ENCODE measurements around the gene EVA1C. TPM values are rescaled to one million over a fixed set of nuclear protein-coding genes. Genes with fewer than 3 reads are reported as not detected.
A peak's percentile ranks its signal among the peaks of the same experiment; 100 is the strongest.

EVA1C gene
- total RNA-seq, 1 experiment from 2014 or later = 22.2 TPM

DNA sequence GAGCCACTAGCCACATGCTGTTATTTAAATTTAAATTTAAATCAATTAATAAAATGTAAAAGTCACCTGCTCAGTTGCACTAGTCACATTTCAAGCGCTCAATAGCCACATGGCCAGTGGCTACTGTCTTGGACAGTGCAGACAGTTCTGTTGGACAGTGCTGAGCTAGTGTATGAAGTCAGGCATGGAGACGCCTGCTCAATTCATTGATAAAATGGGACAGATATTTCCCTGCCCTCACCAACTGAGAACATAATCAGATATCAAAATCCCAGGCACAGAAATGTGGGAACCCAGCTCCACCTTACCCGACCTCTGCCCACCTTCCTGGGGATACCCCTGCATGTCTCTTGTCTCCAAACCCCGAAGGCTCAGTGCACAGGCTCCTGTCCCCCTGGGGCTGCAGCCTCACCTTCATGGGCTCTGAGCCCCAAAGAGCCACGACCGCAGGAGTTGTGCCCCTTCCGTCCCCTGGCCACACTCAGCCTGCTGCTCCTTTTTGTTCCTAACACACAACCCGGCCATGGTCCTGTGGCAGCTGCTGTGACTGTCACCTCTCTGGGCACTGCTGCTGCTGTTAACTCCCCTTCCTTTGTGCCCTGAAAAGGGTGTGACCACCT lies 109.3 kb downstream of the EVA1C start:
- Mint-ChIP-seq H3K9me3 (ENCODE audit: unreplicated experiment) (no peaks in the 10 kb centered on the region), H3K27me3 (ENCODE audit: insufficient read depth, unreplicated experiment) (no peaks in the 10 kb centered on the region), H3K4me1 (ENCODE audit: insufficient read depth, unreplicated experiment) (peaks cover 13% of the 10 kb centered on the region), H3K36me3 (ENCODE audit: insufficient read depth, unreplicated experiment) (no peaks in the 10 kb centered on the region), H3K4me3 (ENCODE audit: unreplicated experiment) (no peak overlapping the region), H3K27ac (ENCODE audit: low read depth, unreplicated experiment) (no peak overlapping the region)
- ChIA-PET CTCF (interaction anchor here (0.6 to 2.5 kb wide), 2 partner anchors 22 to 47 kb away, joined by 3 to 9 read pairs; no protein-coding TSS in a partner anchor), POLR2A (interaction anchor here (0.7 to 1.6 kb wide), 6 partner anchors 13 to 108 kb away, joined by 3 to 5 read pairs (median 3); no protein-coding TSS in a partner anchor)
- BruUV-seq (replicated peaks) = no TSS peak
- TF ChIP-seq CTCF (IDR thresholded peaks at IDR 0.05; ENCODE audit: unreplicated experiment) = no peak
- DNase-seq (ENCODE audit: unreplicated experiment) = no peak
- intact Hi-C loops (cut with micrococcal nuclease) = no loop called here

- Mint-ChIP-seq H3K27ac (ENCODE audit: low read depth, unreplicated experiment) (no peak overlapping the region), H3K9me3 (ENCODE audit: unreplicated experiment) (no peaks in the 10 kb centered on the region), H3K4me1 (ENCODE audit: insufficient read depth, unreplicated experiment) (peaks cover 13% of the 10 kb centered on the region), H3K4me3 (ENCODE audit: unreplicated experiment) (no peak overlapping the region), H3K27me3 (ENCODE audit: insufficient read depth, unreplicated experiment) (no peaks in the 10 kb centered on the region), H3K36me3 (ENCODE audit: insufficient read depth, unreplicated experiment) (no peaks in the 10 kb centered on the region)
- no peak for TF ChIP-seq CTCF (IDR thresholded peaks at IDR 0.05; ENCODE audit: unreplicated experiment)
- intact Hi-C loops (cut with micrococcal nuclease) = no loop called here
- CTCF ChIA-PET = interaction anchor here (0.5 kb wide), 1 partner anchor 121 kb away, joined by 7 read pairs; no protein-coding TSS in a partner anchor
- POLR2A ChIA-PET = interaction anchor here (0.8 kb wide), 1 partner anchor 912 kb away, joined by 3 read pairs; no protein-coding TSS in a partner anchor
- DNase-seq (ENCODE audit: unreplicated experiment) = no peak
- BruUV-seq (replicated peaks) = no TSS peak
These were observed 111.0 kb downstream of the EVA1C start for GRCh38 chr21:32523463-32523862.

DNA sequence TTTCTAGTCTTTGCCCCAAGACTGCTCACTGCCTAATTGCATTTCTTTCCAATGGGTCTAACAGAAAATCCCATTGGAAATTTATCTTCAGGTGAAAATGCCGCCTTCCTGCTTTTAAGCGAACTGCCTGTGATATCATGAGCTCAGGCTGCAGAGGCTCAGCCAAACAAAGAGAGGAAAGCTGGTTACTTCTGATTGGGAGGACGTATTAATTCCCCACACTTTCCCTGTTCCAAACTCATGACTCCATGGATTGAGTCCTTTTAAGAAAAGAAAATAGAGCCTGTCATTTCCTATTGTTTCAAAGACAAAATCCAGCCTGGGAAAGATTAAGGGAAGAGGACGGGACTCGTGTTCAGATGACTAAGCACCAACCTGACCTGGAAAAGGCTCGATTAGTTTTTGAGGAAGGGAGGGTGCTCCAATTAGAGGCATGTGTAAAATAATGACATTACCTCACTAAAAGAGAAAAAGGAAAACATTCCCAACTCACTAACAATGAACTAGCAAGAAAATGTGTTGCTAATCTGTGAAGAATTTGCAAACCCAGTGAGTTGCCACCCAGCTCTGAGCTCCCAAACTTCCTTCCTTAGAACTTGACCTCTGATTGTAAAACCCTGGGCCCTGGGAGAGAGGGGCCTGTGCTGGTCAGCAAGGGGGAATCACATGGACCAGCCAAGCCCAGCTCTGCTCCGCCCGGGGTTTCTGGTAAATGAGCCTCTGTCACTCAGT lies 111.6 kb downstream of the EVA1C start:
- ChIA-PET POLR2A (interaction anchor here (0.7 to 1.0 kb wide), 3 partner anchors 10 to 911 kb away, joined by 3 read pairs; no protein-coding TSS in a partner anchor), CTCF (interaction anchor here (0.5 to 1.1 kb wide), 4 partner anchors 14 to 122 kb away, joined by 3 to 7 read pairs (median 4); no protein-coding TSS in a partner anchor)
- no TSS peak for BruUV-seq (replicated peaks)
- intact Hi-C loops (cut with micrococcal nuclease) = no loop called here
- H3K4me1 Mint-ChIP-seq (ENCODE audit: insufficient read depth, unreplicated experiment) = peaks cover 14% of the 10 kb centered on the region
- peak; percentile 44 for DNase-seq (ENCODE audit: unreplicated experiment)
- no peak overlapping the region for H3K27ac Mint-ChIP-seq (ENCODE audit: low read depth, unreplicated experiment)
- no peaks in the 10 kb centered on the region for H3K27me3 Mint-ChIP-seq (ENCODE audit: insufficient read depth, unreplicated experiment)
- H3K4me3 Mint-ChIP-seq (ENCODE audit: unreplicated experiment) = no peak overlapping the region
- H3K36me3 Mint-ChIP-seq (ENCODE audit: insufficient read depth, unreplicated experiment) = no peaks in the 10 kb centered on the region
- no peaks in the 10 kb centered on the region for H3K9me3 Mint-ChIP-seq (ENCODE audit: unreplicated experiment)
- no peak for TF ChIP-seq CTCF (IDR thresholded peaks at IDR 0.05; ENCODE audit: unreplicated experiment)

DNA sequence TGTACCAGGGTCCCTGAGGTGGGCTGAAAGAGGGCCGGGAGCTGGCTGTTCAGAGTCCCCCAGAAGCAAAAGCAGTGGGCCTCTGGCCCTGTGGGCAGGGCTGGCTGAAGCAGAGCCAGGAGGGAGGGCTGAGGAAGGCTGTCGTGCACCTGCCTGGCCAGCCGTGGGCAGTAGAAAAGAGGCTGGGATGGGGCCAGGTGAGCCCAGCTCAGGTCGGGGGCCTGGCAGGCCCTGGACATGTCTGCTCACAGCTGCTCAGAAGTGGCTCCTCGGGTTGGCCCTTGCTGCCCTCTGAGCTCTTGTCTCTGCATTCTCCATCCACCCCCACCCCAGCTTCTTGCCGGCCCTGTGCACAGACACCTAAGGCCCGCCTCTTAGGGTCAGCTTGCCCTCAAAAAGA lies 112.8 kb downstream of the EVA1C start:
- no peak for TF ChIP-seq CTCF (IDR thresholded peaks at IDR 0.05; ENCODE audit: unreplicated experiment)
- intact Hi-C loops (cut with micrococcal nuclease) = no loop called here
- peaks cover 19% of the 10 kb centered on the region for H3K4me1 Mint-ChIP-seq (ENCODE audit: insufficient read depth, unreplicated experiment)
- H3K27me3 Mint-ChIP-seq (ENCODE audit: insufficient read depth, unreplicated experiment) = no peaks in the 10 kb centered on the region
- DNase-seq (ENCODE audit: unreplicated experiment) = no peak
- no peak overlapping the region for H3K27ac Mint-ChIP-seq (ENCODE audit: low read depth, unreplicated experiment)
- H3K36me3 Mint-ChIP-seq (ENCODE audit: insufficient read depth, unreplicated experiment) = no peaks in the 10 kb centered on the region
- POLR2A ChIA-PET = interaction anchor here (1.0 kb wide), 1 partner anchor 11 kb away, joined by 3 read pairs; no protein-coding TSS in a partner anchor
- H3K4me3 Mint-ChIP-seq (ENCODE audit: unreplicated experiment) = no peak overlapping the region
- CTCF ChIA-PET = interaction anchor here (0.5 to 1.1 kb wide), 3 partner anchors 111 to 967 kb away, joined by 3 to 4 read pairs (median 3); no protein-coding TSS in a partner anchor
- no TSS peak for BruUV-seq (replicated peaks)
- H3K9me3 Mint-ChIP-seq (ENCODE audit: unreplicated experiment) = no peaks in the 10 kb centered on the region
